ENCODE measurements around the gene PPIC. TPM values are rescaled to one million over a fixed set of nuclear protein-coding genes. Genes with fewer than 3 reads are reported as not detected.
"Not testable (repeated sequence)": the region's sequence is repeated elsewhere in the genome, so short reads cannot be mapped to it uniquely, and the experiment has no call there.

The PPIC gene
- total and polyA plus RNA-seq, 4 donors = 52.5 to 71.7 (median 65.5) TPM

GRCh38 chr5:122978644-122979297, 57.8 kb downstream of the PPIC start:
- WGBS, 2 donors = 79 to 99% methylated on average over 5 of the region's 5 CpGs
- intact Hi-C loops (cut with DNase I) = no loop called here
- no peaks in the 10 kb centered on the region for H3K9me3 ChIP-seq (ENCODE audit: control insufficient read depth, low read length)
- no peak for ATAC-seq (ENCODE audit: low FRiP score)
- H3K4me3 ChIP-seq (ENCODE audit: low read length in 2 of 2) = no peak overlapping the region
- H3K27me3 ChIP-seq (ENCODE audit: control insufficient read depth in 1 of 2, insufficient read depth in 2 of 2, low read length in 1 of 2) = no peaks in the 10 kb centered on the region
- no peak for DNase-seq
- no peak overlapping the region for H3K27ac ChIP-seq (ENCODE audit: low read depth in 1 of 2, low read length in 2 of 2)
- H3K4me1 ChIP-seq (ENCODE audit: control insufficient read depth in 1 of 2, insufficient read depth in 2 of 2, low read length in 2 of 2) = no peaks in the 10 kb centered on the region
- H3K36me3 ChIP-seq (ENCODE audit: control insufficient read depth in 1 of 2, insufficient read depth in 2 of 2, low read length in 1 of 2) = no peaks in the 10 kb centered on the region

GRCh38 chr5:122978068-122978467, 58.5 kb downstream of the PPIC start:
- no peak overlapping the region for H3K27ac ChIP-seq (ENCODE audit: low read depth in 1 of 2, low read length in 2 of 2)
- intact Hi-C loops (cut with DNase I) = no loop called here
- no peaks in the 10 kb centered on the region for H3K27me3 ChIP-seq (ENCODE audit: control insufficient read depth in 1 of 2, insufficient read depth in 2 of 2, low read length in 1 of 2)
- no peak for ATAC-seq (ENCODE audit: low FRiP score)
- no peaks in the 10 kb centered on the region for H3K36me3 ChIP-seq (ENCODE audit: control insufficient read depth in 1 of 2, insufficient read depth in 2 of 2, low read length in 1 of 2)
- H3K9me3 ChIP-seq (ENCODE audit: control insufficient read depth, low read length) = no peaks in the 10 kb centered on the region
- WGBS, 2 donors = 87 to 89% methylated on average over 2 of the region's 2 CpGs
- no peak overlapping the region for H3K4me3 ChIP-seq (ENCODE audit: low read length in 2 of 2)
- no peak for DNase-seq
- no peaks in the 10 kb centered on the region for H3K4me1 ChIP-seq (ENCODE audit: control insufficient read depth in 1 of 2, insufficient read depth in 2 of 2, low read length in 2 of 2)

GRCh38 chr5:122977319-122977718, 59.2 kb downstream of the PPIC start:
- Histone ChIP-seq H3K4me1 (ENCODE audit: control insufficient read depth in 1 of 2, insufficient read depth in 2 of 2, low read length in 2 of 2) (no peaks in the 10 kb centered on the region), H3K27me3 (ENCODE audit: control insufficient read depth in 1 of 2, insufficient read depth in 2 of 2, low read length in 1 of 2) (no peaks in the 10 kb centered on the region), H3K9me3 (ENCODE audit: control insufficient read depth, low read length) (no peaks in the 10 kb centered on the region), H3K4me3 (ENCODE audit: low read length in 2 of 2) (no peak overlapping the region), H3K36me3 (ENCODE audit: control insufficient read depth in 1 of 2, insufficient read depth in 2 of 2, low read length in 1 of 2) (no peaks in the 10 kb centered on the region), H3K27ac (ENCODE audit: low read depth in 1 of 2, low read length in 2 of 2) (no peak overlapping the region)
- WGBS, 2 donors = 91 to 92% methylated on average over 2 of the region's 2 CpGs
- intact Hi-C loops (cut with DNase I) = no loop called here
- no peak for DNase-seq
- ATAC-seq (ENCODE audit: low FRiP score) = no peak

- H3K9me3 ChIP-seq (ENCODE audit: control insufficient read depth, low read length); H3K4me3 ChIP-seq (ENCODE audit: low read length in 2 of 2); H3K27me3 ChIP-seq (ENCODE audit: control insufficient read depth in 1 of 2, insufficient read depth in 2 of 2, low read length in 1 of 2); ATAC-seq (ENCODE audit: low FRiP score); intact Hi-C loops (cut with DNase I); H3K4me1 ChIP-seq (ENCODE audit: control insufficient read depth in 1 of 2, insufficient read depth in 2 of 2, low read length in 2 of 2); H3K27ac ChIP-seq (ENCODE audit: low read depth in 1 of 2, low read length in 2 of 2); DNase-seq; H3K36me3 ChIP-seq (ENCODE audit: control insufficient read depth in 1 of 2, insufficient read depth in 2 of 2, low read length in 1 of 2): not testable (repeated sequence)
- WGBS, 2 donors = 96 to 98% methylated on average over 3 of the region's 3 CpGs
These were observed 62.3 kb downstream of the PPIC start for GRCh38 chr5:122974251-122974650.

GRCh38 chr5:122973759-122974158, 62.8 kb downstream of the PPIC start:
- H3K27me3 ChIP-seq (ENCODE audit: control insufficient read depth in 1 of 2, insufficient read depth in 2 of 2, low read length in 1 of 2); H3K36me3 ChIP-seq (ENCODE audit: control insufficient read depth in 1 of 2, insufficient read depth in 2 of 2, low read length in 1 of 2); H3K9me3 ChIP-seq (ENCODE audit: control insufficient read depth, low read length); H3K27ac ChIP-seq (ENCODE audit: low read depth in 1 of 2, low read length in 2 of 2); intact Hi-C loops (cut with DNase I); ATAC-seq (ENCODE audit: low FRiP score); DNase-seq; H3K4me3 ChIP-seq (ENCODE audit: low read length in 2 of 2); H3K4me1 ChIP-seq (ENCODE audit: control insufficient read depth in 1 of 2, insufficient read depth in 2 of 2, low read length in 2 of 2): not testable (repeated sequence)
- 89 to 96% methylated on average over 1 of the region's 1 CpG for WGBS, 2 donors

Other genes starting within 250 kb of the PPIC start
- 10 to 100 TPM; 20.6 to 21.0 TPM for gene SNX24, start 191.1 kb downstream of the PPIC start, total RNA-seq
- gene SNX24, start 191.1 kb downstream of the PPIC start, polyA plus RNA-seq = 10 to 100 TPM; 12.0 to 13.3 TPM
- 10 to 100 TPM; 26.8 to 40.5 TPM for gene PRDM6, start 52.5 kb upstream of the PPIC start, total RNA-seq
- 10 to 100 TPM in 1 of 2 donors, 1 to 10 TPM in 1; 7.4 to 30.6 TPM for gene PRDM6, start 52.5 kb upstream of the PPIC start, polyA plus RNA-seq